ENCODE measurements around the gene CHST8.

DNA sequence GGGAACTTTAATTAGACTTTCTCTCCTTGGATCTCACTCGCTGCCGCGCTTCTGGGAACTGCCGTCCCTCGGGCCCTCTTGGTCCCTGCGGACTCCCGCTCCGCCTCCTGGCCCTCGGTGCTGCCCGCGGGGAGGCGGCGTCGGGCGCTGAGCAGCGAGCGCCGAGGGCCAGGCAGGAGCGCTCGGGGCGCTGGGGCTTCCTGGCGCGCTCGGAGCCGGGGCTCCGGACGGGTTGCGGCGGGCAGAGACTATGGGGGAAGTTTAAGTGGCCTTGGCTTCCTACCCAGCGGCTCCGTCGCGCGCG lies 704 bp downstream of the CHST8 start:
- TF ChIP-seq, protein P1, sequence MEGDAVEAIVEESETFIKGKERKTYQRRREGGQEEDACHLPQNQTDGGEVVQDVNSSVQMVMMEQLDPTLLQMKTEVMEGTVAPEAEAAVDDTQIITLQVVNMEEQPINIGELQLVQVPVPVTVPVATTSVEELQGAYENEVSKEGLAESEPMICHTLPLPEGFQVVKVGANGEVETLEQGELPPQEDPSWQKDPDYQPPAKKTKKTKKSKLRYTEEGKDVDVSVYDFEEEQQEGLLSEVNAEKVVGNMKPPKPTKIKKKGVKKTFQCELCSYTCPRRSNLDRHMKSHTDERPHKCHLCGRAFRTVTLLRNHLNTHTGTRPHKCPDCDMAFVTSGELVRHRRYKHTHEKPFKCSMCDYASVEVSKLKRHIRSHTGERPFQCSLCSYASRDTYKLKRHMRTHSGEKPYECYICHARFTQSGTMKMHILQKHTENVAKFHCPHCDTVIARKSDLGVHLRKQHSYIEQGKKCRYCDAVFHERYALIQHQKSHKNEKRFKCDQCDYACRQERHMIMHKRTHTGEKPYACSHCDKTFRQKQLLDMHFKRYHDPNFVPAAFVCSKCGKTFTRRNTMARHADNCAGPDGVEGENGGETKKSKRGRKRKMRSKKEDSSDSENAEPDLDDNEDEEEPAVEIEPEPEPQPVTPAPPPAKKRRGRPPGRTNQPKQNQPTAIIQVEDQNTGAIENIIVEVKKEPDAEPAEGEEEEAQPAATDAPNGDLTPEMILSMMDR (IDR thresholded peaks at IDR 0.05), result no peak
- TF ChIP-seq POLR2A (IDR thresholded peaks at IDR 0.05) (no peak), EP300 (IDR thresholded peaks at IDR 0.05) (no peak)
